Stomach (tissue), 19 donors: ENCODE measurements around the gene GOLGA6L24. TPM values are rescaled to one million over a fixed set of nuclear protein-coding genes. Genes with fewer than 3 reads are reported as not detected.
"Not testable (repeated sequence)": the region's sequence is repeated elsewhere in the genome, so short reads cannot be mapped to it uniquely, and the experiment has no call there.

Source experiments
- DNase-seq, 2 donors: peaks; one replicate each; pipeline versions ENCODE4 v3.0.0 to v3.0.0-alpha.2; 2013 to 2019
- H3K27ac ChIP-seq, 5 donors: fragments of 200-600 bp in 4 of 5; sonication (generic) in 4 of 5; one replicate each; pipeline ENCODE4 v1.5.1; 2013 to 2019; ENCODE audit warnings: mild to moderate bottlenecking in 1 of 5, moderate library complexity in 1 of 5
- H3K27me3 ChIP-seq, 3 donors: fragments of 200-600 bp; sonication (generic); one replicate each; pipeline ENCODE4 v1.5.1; 2017 to 2019; ENCODE audit warnings: mixed run types in 1 of 3
- H3K36me3 ChIP-seq, 4 donors: fragments of 200-600 bp; sonication (generic); 1 replicate in 3 of 4; 2 replicates in 1 of 4; pipeline ENCODE4 v1.5.1; 2016 to 2019
- H3K4me1 ChIP-seq, 4 donors: fragments of 200-600 bp; sonication (generic); one replicate each; pipeline ENCODE4 v1.5.1; 2016 to 2019
- H3K4me3 ChIP-seq, 4 donors: fragments of 200-600 bp; sonication (generic) in 3 of 4; one replicate each; pipeline ENCODE4 v1.5.1; 2016 to 2019; ENCODE audit warnings: mild to moderate bottlenecking in 1 of 4
- H3K9me3 ChIP-seq, 4 donors: fragments of 200-600 bp; sonication (generic); one replicate each; pipeline ENCODE4 v1.5.1; 2016 to 2019
- WGBS, 5 donors: extraction: QIAGEN DNeasy Blood & Tissue Kit in 3 of 5; methylation state at CpG; one replicate each; pipeline versions ENCODE4 v1.1.5 to v1.1.7; 2013 to 2018; 5-methylcytosine and 5-hydroxymethylcytosine counted together
- intact Hi-C: fragments of 100-400 bp; cut with DNase I; formaldehyde crosslinking; loops from one replicate; pipeline ENCODE4 v1.15.1; 2023; ENCODE audit warnings: low total_unique reads
- long read RNA-seq, 10 donors: transcript quantifications; one replicate each; lab custom pipeline, GENCODE V29; 2026
- polyA plus RNA-seq, 3 donors: library from polyadenylated mRNA; stranded (reverse); fragments of 200-250 nt; gene quantifications; one replicate each; pipeline ENCODE4 v1.2.3, GENCODE V29; 2013
- total RNA-seq, 5 donors: library from RNA; depleted of rRNA; stranded (reverse); fragments of >200 nt; gene quantifications; one replicate each; pipeline versions ENCODE4 v1.1.0 to v1.2.3, GENCODE V29; 2014 to 2016
- donor health status: healthy with polysubstance abuse.
- donor health status: Bipolar disorder and iron deficiency.
- donor health status: healthy.

The GOLGA6L24 gene, protein sequence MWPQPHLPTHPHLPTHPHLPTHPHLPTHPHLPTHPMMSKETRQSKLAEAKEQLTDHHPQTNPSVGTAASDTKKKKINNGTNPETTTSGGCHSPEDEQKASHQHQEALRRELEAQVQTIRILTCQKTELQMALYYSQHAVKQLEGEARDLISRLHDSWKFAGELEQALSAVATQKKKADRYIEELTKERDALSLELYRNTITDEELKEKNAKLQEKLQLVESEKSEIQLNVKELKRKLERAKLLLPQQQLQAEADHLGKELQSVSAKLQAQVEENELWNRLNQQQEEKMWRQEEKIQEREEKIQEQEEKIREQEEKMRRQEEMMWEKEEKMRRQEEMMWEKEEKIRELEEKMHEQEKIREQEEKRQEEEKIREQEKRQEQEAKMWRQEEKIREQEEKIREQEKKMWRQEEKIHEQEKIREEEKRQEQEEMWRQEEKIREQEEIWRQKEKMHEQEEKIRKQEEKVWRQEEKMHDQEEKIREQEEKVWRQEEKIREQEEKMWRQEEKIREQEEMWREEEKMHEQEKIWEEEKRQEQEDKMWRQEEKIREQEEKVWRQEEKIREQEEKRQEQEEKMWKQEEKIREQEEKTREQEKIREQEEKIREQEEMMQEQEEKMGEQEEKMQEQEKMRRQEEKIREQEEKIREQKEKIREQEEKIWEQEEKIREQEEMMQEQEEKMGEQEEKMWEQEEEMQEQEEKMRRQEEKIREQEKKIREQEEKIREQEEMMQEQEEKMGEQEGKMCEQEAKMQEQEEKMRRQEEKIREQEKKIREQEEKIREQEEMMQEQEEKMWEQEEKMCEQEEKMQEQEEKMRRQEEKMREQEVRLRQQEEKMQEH
- total RNA-seq (not detected), polyA plus RNA-seq (not detected)
- long read RNA-seq, donor 1: 0 reads
- long read RNA-seq, donor 2: 0 reads
- long read RNA-seq, donor 3: 0 reads
- long read RNA-seq, donor 4: 0 reads
- long read RNA-seq, donor 5: 0 reads
- long read RNA-seq, donor 6: 0 reads
- long read RNA-seq, donor 7: 0 reads
- long read RNA-seq, donor 8: 0 reads
- long read RNA-seq, donor 9: 0 reads
- long read RNA-seq, donor 10: 0 reads

DNA sequence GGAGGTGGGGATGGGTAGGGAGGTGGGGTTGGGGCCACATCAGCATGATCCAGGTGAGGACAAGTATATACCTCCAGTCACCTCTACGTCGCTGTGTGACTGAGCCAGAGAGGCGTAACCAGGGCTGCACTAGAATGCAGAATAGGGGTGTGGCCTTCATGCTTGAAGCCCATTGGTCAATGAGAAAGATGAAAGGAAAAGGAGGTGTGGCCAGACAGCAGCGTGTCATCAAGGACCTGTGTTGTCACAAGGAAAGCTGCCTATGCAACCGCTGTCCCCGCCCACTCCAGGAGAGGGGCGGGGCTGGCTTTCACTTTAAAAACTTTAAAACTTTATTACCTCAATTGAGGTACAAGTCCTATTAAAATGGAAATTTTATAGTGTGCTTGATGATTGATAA is at the start of gene GOLGA6L24:
Gene GOLGA6L24, minus strand, starts transcription at position 101 of the 400 bp plus-strand sequence. Its CDS starts 61 bp downstream, at position 40.
- H3K9me3 ChIP-seq, H3K27me3 ChIP-seq, H3K4me3 ChIP-seq, H3K36me3 ChIP-seq, H3K4me1 ChIP-seq, H3K27ac ChIP-seq, DNase-seq, intact Hi-C loops: not testable (repeated sequence)
- WGBS, 5 donors: no CpG with 5 or more reads among the region's 7 CpGs

DNA sequence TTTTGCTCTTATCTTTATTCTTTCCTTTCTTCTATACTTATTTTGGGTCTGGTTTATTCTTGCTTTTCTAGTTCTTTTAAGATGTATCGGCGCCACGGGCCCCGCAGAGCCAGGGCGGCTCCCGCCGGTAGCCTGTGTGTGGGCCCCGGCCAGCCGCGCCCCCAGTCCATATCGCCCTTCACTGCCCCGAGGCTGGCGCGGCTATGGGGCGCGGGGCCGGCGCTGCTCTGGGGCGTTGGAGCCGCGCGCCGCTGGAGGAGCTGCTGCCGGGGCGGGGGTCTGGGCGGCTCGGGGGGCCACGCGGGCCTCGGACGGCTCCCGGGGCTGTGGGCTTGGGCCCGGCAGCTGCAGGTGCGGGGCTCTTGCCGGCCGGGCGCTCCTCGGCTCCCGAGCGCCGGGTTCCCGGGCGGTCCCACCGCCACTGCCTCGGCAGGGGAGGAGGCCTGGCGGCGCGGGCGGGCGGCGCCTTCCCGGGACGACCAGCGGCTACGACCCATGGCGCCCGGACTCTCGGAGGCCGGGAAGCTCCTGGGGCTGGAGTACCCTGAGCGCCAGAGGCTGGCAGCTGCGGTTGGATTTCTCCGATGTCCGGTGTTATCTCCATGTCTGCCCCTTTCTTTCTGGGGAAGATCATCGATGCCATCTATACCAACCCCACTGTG is 45.0 kb upstream of the GOLGA6L24 start:
- intact Hi-C loops, H3K27me3 ChIP-seq, H3K9me3 ChIP-seq, DNase-seq, H3K36me3 ChIP-seq, H3K27ac ChIP-seq, H3K4me3 ChIP-seq, H3K4me1 ChIP-seq: not testable (repeated sequence)
- no CpG with 5 or more reads among the region's 64 CpGs for WGBS, 5 donors

DNA sequence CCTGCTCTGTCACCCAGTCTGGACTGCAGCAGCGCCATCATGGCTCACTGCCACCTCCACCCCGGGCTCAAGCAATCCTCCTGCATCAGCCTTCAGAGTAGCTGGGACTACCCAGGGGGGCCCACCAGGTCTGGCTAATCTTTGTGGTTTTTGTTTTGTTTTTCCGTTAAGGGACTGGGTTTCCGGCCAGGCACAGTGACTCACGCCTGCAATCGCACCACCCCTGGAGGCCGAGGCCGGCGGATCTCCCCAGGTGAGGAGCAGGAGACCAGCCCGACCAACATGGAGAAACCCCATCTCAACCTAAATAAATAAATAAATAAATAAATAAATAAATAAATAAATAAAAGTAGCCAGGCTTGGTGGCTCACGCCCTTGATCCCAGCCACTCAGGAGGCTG is 38.1 kb upstream of the GOLGA6L24 start:
- H3K27ac ChIP-seq, H3K4me3 ChIP-seq, H3K36me3 ChIP-seq, H3K9me3 ChIP-seq, intact Hi-C loops, H3K4me1 ChIP-seq, DNase-seq, H3K27me3 ChIP-seq: not testable (repeated sequence)
- 83 to 100% (median 87%) methylated on average over 2 of the region's 11 CpGs; no CpG with 5 or more reads in 1 of the 5 donors for WGBS, 5 donors

GRCh38 chr15:28380053-28380452 is 22.2 kb upstream of the GOLGA6L24 start:
- H3K27ac ChIP-seq, H3K4me1 ChIP-seq, DNase-seq, H3K36me3 ChIP-seq, H3K4me3 ChIP-seq, intact Hi-C loops, H3K27me3 ChIP-seq, H3K9me3 ChIP-seq: not testable (repeated sequence)
- 46 to 68% (median 56%) methylated on average over 2 to 3 of the region's 3 CpGs for WGBS, 5 donors

DNA sequence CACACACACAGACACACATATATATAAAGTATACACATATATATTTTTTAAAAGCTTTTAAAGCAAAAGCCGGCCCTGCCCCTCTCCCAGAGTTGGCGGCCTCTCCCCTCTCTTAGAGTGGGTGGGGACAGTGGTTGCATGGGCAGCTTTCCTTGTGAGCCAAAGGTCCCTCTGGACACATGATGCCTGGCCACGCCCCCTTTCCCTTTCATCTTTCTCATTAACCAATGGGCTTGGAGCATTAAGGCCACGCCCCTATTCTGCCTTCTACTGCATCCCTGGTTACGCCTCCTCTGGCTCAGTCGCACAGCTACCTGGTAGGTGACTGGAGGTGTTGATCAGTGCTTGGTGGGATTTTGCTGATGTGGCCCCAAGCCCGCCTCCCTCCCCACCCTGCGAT is 20.5 kb upstream of the GOLGA6L24 start, which contains the start of gene GOLGA8F:
Gene GOLGA8F, plus strand, starts transcription at position 301 of the 400 bp plus-strand sequence. Its CDS starts 98 bp downstream, at position 399.
- H3K4me3 ChIP-seq: not testable (repeated sequence)
- no CpG with 5 or more reads among the region's 8 CpGs for WGBS, 5 donors

DNA sequence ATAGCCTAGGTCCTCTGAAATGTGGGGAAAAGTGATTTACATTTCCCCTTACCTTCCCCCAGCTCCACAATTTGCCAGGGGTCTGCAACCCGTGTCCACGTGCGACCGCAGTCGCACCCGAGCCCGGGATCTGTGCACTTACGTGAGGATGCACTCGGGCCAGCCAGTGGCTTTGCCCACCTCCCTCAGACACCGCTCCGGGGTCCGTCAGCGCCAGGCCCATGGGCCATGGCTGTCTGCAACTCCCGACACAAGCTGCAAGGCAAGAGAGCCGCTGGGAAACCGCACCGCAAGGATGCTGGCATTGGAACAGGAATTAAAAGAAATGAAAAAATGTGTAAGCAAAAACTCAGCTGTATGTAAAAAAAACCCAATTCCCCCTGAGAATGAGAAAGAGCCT is 7.6 kb upstream of the GOLGA6L24 start:
- intact Hi-C loops, H3K27ac ChIP-seq, H3K9me3 ChIP-seq, DNase-seq, H3K4me3 ChIP-seq, H3K4me1 ChIP-seq, H3K27me3 ChIP-seq, H3K36me3 ChIP-seq: not testable (repeated sequence)
- 88 to 95% (median 93%) methylated on average over 5 to 8 of the region's 17 CpGs; no CpG with 5 or more reads in 1 of the 5 donors for WGBS, 5 donors

More for the DNA sequence above, 20.5 kb upstream of the GOLGA6L24 start, which contains the start of gene GOLGA8F:
- H3K27ac ChIP-seq, H3K27me3 ChIP-seq, H3K9me3 ChIP-seq, H3K4me1 ChIP-seq, DNase-seq, intact Hi-C loops, H3K36me3 ChIP-seq: not testable (repeated sequence)

GRCh38 chr15:28322129-28322588 is 35.7 kb downstream of the GOLGA6L24 start, which contains the start of gene HERC2:
HERC2 (minus strand) TSS chr15:28322179; CDS start chr15:28321433, 746 bp downstream.
- H3K36me3 ChIP-seq: peaks cover 0 to 12% (median 7%) of the 10 kb centered on the region in 4 donors
- peak within 1 kb of the TSS in 2 of 5 donors; percentile 31 to 49 for H3K27ac ChIP-seq
- H3K27me3 ChIP-seq, DNase-seq, H3K9me3 ChIP-seq, intact Hi-C loops, H3K4me1 ChIP-seq: not testable (repeated sequence)
- no CpG with 5 or more reads among the region's 52 CpGs for WGBS, 5 donors
- H3K4me3 ChIP-seq: peak within 1 kb of the TSS; percentile 34 to 42 (median 37)

DNA sequence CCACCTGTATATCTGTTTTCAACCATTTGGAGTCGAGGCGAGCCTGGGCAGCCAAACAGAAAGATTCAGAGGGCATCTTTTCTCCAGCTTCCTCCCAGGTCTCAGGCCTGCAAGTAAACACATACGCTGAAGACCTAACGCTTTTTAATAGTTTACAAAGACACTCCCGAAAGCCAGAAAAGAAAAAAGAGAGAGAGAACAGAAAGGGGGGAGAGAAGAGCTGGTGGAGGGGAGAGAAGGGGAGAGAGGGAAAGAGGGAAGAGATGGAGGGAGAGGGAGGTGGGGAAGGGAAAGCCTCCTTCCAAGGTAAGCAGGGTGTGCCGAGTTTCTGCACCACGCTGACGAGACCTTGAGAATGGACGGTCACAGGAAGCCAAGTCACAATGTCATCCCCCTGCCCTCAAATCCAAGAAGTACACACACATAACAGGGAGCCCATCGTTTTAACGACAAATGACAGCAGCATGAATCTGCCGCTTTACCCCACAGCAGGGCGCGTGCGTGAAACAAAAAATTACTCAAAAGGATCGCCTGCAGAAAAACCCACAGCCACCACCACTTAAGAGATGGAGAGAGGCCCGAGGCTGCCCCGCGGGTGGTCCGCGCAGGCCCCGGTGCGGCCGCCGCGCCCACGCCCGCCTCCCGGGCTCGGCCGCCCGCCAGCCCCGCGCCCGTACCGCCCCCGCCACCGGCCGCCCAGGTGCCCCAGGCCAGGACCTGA is 36.4 kb downstream of the GOLGA6L24 start:
- H3K4me1 ChIP-seq, H3K9me3 ChIP-seq, H3K27me3 ChIP-seq, DNase-seq, intact Hi-C loops: not testable (repeated sequence)
- 0 to 3% (median 0%) methylated on average over 2 to 11 of the region's 39 CpGs for whole genome bisulfite sequencing, 5 donors
- Histone ChIP-seq H3K36me3 (peaks cover 0 to 18% (median 12%) of the 10 kb centered on the region in 4 donors), H3K4me3 (peak overlapping the region; percentile 34 to 42 (median 37)), H3K27ac (peak overlapping the region in 2 of 5 donors; percentile 31 to 49)

- H3K4me3 ChIP-seq, DNase-seq, H3K4me1 ChIP-seq, H3K27ac ChIP-seq, H3K9me3 ChIP-seq, H3K27me3 ChIP-seq, intact Hi-C loops: not testable (repeated sequence)
- H3K36me3 ChIP-seq: peaks cover 0 to 35% (median 20%) of the 10 kb centered on the region in 4 donors
- WGBS, 5 donors: 91 to 100% (median 97%) methylated on average over 1 of the region's 1 CpG
Observed at GRCh38 chr15:28319725-28320124, 38.2 kb downstream of the GOLGA6L24 start.

DNA sequence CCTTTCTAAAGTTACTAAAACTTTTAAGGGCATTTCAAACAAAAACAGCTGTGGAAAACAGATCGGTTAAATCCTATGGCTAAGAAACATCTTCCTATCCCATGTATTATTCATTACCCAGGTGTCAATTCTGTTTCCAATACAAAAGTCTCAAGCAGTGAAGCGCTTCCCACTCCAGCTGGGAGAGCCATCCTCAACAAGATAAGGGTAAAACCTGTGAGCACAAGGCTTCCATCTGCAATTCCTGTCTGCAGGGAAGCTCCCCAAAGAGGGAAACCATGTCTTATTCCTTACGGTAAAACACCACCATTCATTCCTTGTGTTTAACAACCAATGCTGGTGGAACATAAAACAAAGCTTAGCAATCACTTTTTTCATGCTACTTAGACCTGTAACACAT is 39.1 kb downstream of the GOLGA6L24 start:
- H3K4me1 ChIP-seq, H3K4me3 ChIP-seq, H3K27ac ChIP-seq, H3K27me3 ChIP-seq, H3K9me3 ChIP-seq, intact Hi-C loops, DNase-seq: not testable (repeated sequence)
- WGBS, 5 donors: 80 to 86% methylated on average over 1 of the region's 3 CpGs; no CpG with 5 or more reads in 3 of the 5 donors
- peaks cover 0 to 44% (median 24%) of the 10 kb centered on the region in 4 donors for H3K36me3 ChIP-seq
